SK-N-SH (cell line): Measurements from ENCODE around the gene SCGN. TPM values are rescaled to one million over a fixed set of nuclear protein-coding genes. Genes with fewer than 3 reads are reported as not detected.

Experiments
- CTCF ChIA-PET: fragments of 300-600, 350-600 bp; formaldehyde crosslinking; extraction: SDS; loops from one replicate; lab custom pipeline; 2021; lab: Yijun Ruan, JAX
- POLR2A ChIA-PET: fragments of 350-600 bp; sonication (Branson Sonifier 250); formaldehyde crosslinking; extraction: SDS; loops from one replicate; lab custom pipeline; 2020; ENCODE audit warnings: antibody characterized with exemption, inconsistent platforms; lab: Yijun Ruan, JAX
- DNase-seq: peaks from one replicate; pipeline ENCODE4 v3.0.0; 2012
- H2AFZ ChIP-seq: fragments of 200-600 bp; sonication (generic); 2 replicates; pipeline ENCODE4 v1.8.1; 2016; ENCODE audit warnings: antibody characterized with exemption, mild to moderate bottlenecking, low read depth
- H3F3A ChIP-seq: fragments of 200-600 bp; sonication (generic); replicated peaks from 2 replicates; pipeline ENCODE3; 2016; ENCODE audit warnings: antibody characterized with exemption, mild to moderate bottlenecking; ENCODE audit not compliant: insufficient read depth
- H3K27ac ChIP-seq, 2 experiments: fragments of 200-500 bp in 1 of 2; fragments of 200-600 bp in 1 of 2; sonication (Bioruptor generic) in 1 of 2; sonication (generic), shearing (Covaris generic) in 1 of 2; 2 replicates each; pipeline versions ENCODE4 v1.5.1 to v1.6.1; 2014 to 2016; ENCODE audit warnings: low read depth in 2 of 2, inconsistent platforms in 1 of 2, low read length in 1 of 2, mild to moderate bottlenecking in 1 of 2, mixed read lengths in 1 of 2
- H3K27me3 ChIP-seq: fragments of 200-600 bp; sonication (generic), shearing (Covaris generic); 2 replicates; pipeline ENCODE4 v1.6.1; 2016; ENCODE audit warnings: mixed run types; ENCODE audit not compliant: insufficient read depth
- H3K36me3 ChIP-seq, 2 experiments: fragments of 200-500 bp in 1 of 2; fragments of 200-600 bp in 1 of 2; sonication (Bioruptor generic) in 1 of 2; sonication (generic) in 1 of 2; replicated peaks in 1 of 2; 2 replicates each; pipeline versions ENCODE3 to v1.5.1; 2014 to 2016; ENCODE audit warnings: low read length in 1 of 2, mild to moderate bottlenecking in 1 of 2; ENCODE audit not compliant: insufficient read depth in 2 of 2, control insufficient read depth in 1 of 2
- H3K4me1 ChIP-seq, 2 experiments: fragments of 200-500 bp in 1 of 2; fragments of 200-600 bp in 1 of 2; sonication (Bioruptor generic) in 1 of 2; sonication (generic), shearing (Covaris generic) in 1 of 2; 2 replicates each; pipeline versions ENCODE4 v1.5.1 to v1.6.1; 2014 to 2016; ENCODE audit warnings: low read depth in 1 of 2, low read length in 1 of 2, mixed run types in 1 of 2; ENCODE audit not compliant: insufficient read depth in 2 of 2, control insufficient read depth in 1 of 2
- H3K4me2 ChIP-seq: fragments of 200-600 bp; sonication (generic), shearing (Covaris generic); 2 replicates; pipeline ENCODE4 v1.6.1; 2017; ENCODE audit warnings: mixed run types
- H3K4me3 ChIP-seq, 2 experiments: fragments of 200-500 bp in 1 of 2; fragments of 200-600 bp in 1 of 2; sonication (Bioruptor generic) in 1 of 2; sonication (generic), shearing (Covaris generic) in 1 of 2; 2 replicates each; pipeline versions ENCODE4 v1.5.1 to v1.8.1; 2014 to 2016; ENCODE audit warnings: low read depth in 2 of 2, inconsistent platforms in 1 of 2, low read length in 1 of 2, mild to moderate bottlenecking in 1 of 2, mixed read lengths in 1 of 2, moderate library complexity in 1 of 2
- H3K79me2 ChIP-seq: fragments of 200-600 bp; sonication (generic); 2 replicates; pipeline ENCODE4 v1.8.1; 2017; ENCODE audit warnings: mild to moderate bottlenecking; ENCODE audit not compliant: insufficient read depth
- H3K9ac ChIP-seq: fragments of 200-600 bp; sonication (generic); 2 replicates; pipeline ENCODE4 v1.6.1; 2017; ENCODE audit warnings: mixed run types
- H3K9me2 ChIP-seq: fragments of 200-600 bp; sonication (generic); 2 replicates; pipeline ENCODE4 v1.6.1; 2017; ENCODE audit warnings: mixed run types
- H3K9me3 ChIP-seq: fragments of 200-600 bp; sonication (generic); 2 replicates; pipeline ENCODE4 v1.6.1; 2017; ENCODE audit warnings: mixed run types, mild to moderate bottlenecking, moderate library complexity
- H4K20me1 ChIP-seq: fragments of 200-600 bp; sonication (generic); 2 replicates; pipeline ENCODE4 v1.6.1; 2017; ENCODE audit warnings: mild to moderate bottlenecking, mixed run types; ENCODE audit not compliant: insufficient read depth
- EP300 ChIP-seq, 2 experiments: IDR thresholded peaks; 2 replicates each; pipeline versions ENCODE4 v1.4.0 to v1.6.1; 2012; ENCODE audit warnings: borderline replicate concordance in 1 of 2, low read depth in 1 of 2, low read length in 1 of 2
- FOSL2 ChIP-seq: IDR thresholded peaks from 2 replicates; pipeline ENCODE4 v1.4.0; 2012; ENCODE audit warnings: low read depth, mild to moderate bottlenecking, moderate library complexity, borderline replicate concordance
- FOXM1 ChIP-seq: IDR thresholded peaks from 2 replicates; pipeline ENCODE4 v1.4.0; 2012; ENCODE audit warnings: low read depth, mild to moderate bottlenecking
- GATA2 ChIP-seq: sonication (generic); formaldehyde crosslinking; IDR thresholded peaks from 2 replicates; pipeline ENCODE4 v1.5.0; 2020; ENCODE audit warnings: mild to moderate bottlenecking, missing genetic modification reagents
- JUND ChIP-seq: IDR thresholded peaks from 2 replicates; pipeline ENCODE4 v1.4.0; 2012
- MEF2A ChIP-seq: IDR thresholded peaks from 2 replicates; pipeline ENCODE4 v1.4.0; 2012; ENCODE audit warnings: low read depth, borderline replicate concordance
- MXI1 ChIP-seq: IDR thresholded peaks from 2 replicates; pipeline ENCODE4 v1.6.1; 2012; ENCODE audit warnings: mild to moderate bottlenecking, low read depth, low read length, improper control_type of control experiment
- NFIC ChIP-seq: IDR thresholded peaks from 2 replicates; pipeline ENCODE4 v1.4.0; 2012; ENCODE audit warnings: borderline replicate concordance
- POLR2AphosphoS5 ChIP-seq: IDR thresholded peaks from 2 replicates; pipeline ENCODE4 v1.6.1; 2012; ENCODE audit warnings: low read depth, low read length
- RFX5 ChIP-seq: IDR thresholded peaks from 2 replicates; pipeline ENCODE4 v1.6.1; 2012; ENCODE audit warnings: mild to moderate bottlenecking, improper control_type of control experiment, low read length
- SIN3A ChIP-seq: IDR thresholded peaks from 2 replicates; pipeline ENCODE4 v1.6.1; 2012; ENCODE audit warnings: low read depth, mild to moderate bottlenecking, low read length, moderate library complexity, borderline replicate concordance
- SMC3 ChIP-seq: IDR thresholded peaks from 2 replicates; pipeline ENCODE4 v1.6.1; 2012; ENCODE audit warnings: low read depth, low read length, improper control_type of control experiment
- TAF1 ChIP-seq: IDR thresholded peaks from 2 replicates; pipeline ENCODE4 v1.6.1; 2012; ENCODE audit warnings: low read depth, mild to moderate bottlenecking, low read length, moderate library complexity, borderline replicate concordance
- TEAD4 ChIP-seq: IDR thresholded peaks from 2 replicates; pipeline ENCODE4 v1.4.0; 2012; ENCODE audit warnings: mild to moderate bottlenecking, borderline replicate concordance; ENCODE audit not compliant: insufficient read depth
- WGBS: methylation state at CpG from one replicate; pipeline ENCODE4 v1.1.6; 2017; ENCODE audit warnings: low lambda C conversion rate; 5-methylcytosine and 5-hydroxymethylcytosine counted together
- polyA plus RNA-seq, 3 experiments: library from polyadenylated mRNA; depleted of rRNA; stranded (reverse); fragments of >200 nt; gene quantifications; 2 replicates each; pipeline ENCODE4 v1.2.3, GENCODE V29; 2012
- TF ChIP-seq, protein P1 (sequence below): IDR thresholded peaks from 2 replicates; pipeline ENCODE4 v1.4.0; 2012; ENCODE audit warnings: low read depth, borderline replicate concordance

The SCGN gene
- polyA plus RNA-seq, 1 of the 3 experiments (the other 2 are of a cell fraction): not detected

DNA sequence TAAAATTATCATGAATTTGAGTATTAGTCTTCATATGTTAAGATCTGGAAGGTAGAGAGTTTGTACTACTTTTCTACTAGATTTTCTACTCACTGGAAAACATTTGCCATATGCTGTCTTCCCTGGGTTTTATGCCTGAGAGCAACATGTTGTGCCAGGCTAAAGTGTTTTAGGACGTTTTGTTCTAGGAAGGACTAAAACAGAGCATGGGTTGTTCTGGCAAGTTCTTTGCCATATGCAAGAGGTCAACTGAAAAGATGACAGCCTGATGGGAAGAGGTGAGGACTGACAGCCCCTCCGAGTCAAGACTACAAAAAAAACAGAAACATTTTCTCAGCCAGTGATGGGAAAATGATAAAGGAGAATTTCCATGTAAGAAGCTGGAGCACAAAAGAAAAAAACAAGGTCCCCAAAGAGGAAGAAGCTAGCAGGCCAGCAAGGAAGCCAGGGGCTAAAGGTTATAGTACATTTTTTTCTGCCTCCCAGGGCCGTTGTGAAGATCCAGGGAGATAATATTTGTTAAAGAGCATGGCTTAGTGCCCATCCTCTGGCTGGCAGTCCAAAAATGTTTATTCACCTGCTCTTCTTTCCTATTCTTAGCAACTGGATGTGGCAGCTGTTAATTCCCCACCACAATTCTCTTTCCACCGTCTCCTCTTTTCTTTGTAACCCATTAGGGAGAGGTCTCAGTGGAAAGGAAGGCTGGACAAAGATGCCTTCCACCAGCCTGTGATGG is 7.8 kb downstream of the SCGN start:
- Histone ChIP-seq H3K4me2 (no peak overlapping the region), H3K9ac (no peak overlapping the region), H3K4me1 (no peaks in the 10 kb centered on the region; a peak in 1 of 4 replicates), H2AFZ (no peak overlapping the region), H3K27me3 (no peaks in the 10 kb centered on the region; the same call in 1 of the 2 replicates), H3K4me3 (no peak overlapping the region), H3K79me2 (no peaks in the 10 kb centered on the region), H3K9me2 (no peaks in the 10 kb centered on the region), H3F3A (no peaks in the 10 kb centered on the region), H4K20me1 (no peaks in the 10 kb centered on the region), H3K27ac (no peak overlapping the region), H3K36me3 (no peaks in the 10 kb centered on the region), H3K9me3 (no peaks in the 10 kb centered on the region)
- ChIA-PET POLR2A (no interaction called here), CTCF (no interaction called here)
- TF ChIP-seq MXI1: no peak
- TF ChIP-seq TEAD4: no peak
- TF ChIP-seq RFX5: no peak
- no peak for TF ChIP-seq SMC3
- no peak for TF ChIP-seq SIN3A
- no peak for TF ChIP-seq TAF1
- no peak for TF ChIP-seq NFIC
- TF ChIP-seq FOSL2: no peak
- no peak for TF ChIP-seq MEF2A
- no peak for TF ChIP-seq EP300 (IDR thresholded peaks at IDR 0.05; ENCODE audit: borderline replicate concordance in 1 of 2, low read depth in 1 of 2, low read length in 1 of 2)
- TF ChIP-seq POLR2AphosphoS5: no peak
- TF ChIP-seq FOXM1: no peak
- no peak for TF ChIP-seq GATA2
- TF ChIP-seq, protein P1, sequence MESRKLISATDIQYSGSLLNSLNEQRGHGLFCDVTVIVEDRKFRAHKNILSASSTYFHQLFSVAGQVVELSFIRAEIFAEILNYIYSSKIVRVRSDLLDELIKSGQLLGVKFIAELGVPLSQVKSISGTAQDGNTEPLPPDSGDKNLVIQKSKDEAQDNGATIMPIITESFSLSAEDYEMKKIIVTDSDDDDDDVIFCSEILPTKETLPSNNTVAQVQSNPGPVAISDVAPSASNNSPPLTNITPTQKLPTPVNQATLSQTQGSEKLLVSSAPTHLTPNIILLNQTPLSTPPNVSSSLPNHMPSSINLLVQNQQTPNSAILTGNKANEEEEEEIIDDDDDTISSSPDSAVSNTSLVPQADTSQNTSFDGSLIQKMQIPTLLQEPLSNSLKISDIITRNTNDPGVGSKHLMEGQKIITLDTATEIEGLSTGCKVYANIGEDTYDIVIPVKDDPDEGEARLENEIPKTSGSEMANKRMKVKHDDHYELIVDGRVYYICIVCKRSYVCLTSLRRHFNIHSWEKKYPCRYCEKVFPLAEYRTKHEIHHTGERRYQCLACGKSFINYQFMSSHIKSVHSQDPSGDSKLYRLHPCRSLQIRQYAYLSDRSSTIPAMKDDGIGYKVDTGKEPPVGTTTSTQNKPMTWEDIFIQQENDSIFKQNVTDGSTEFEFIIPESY: no peak
- 10% methylated on average over 4 of the region's 4 CpGs for WGBS
- DNase-seq: no peak

DNA sequence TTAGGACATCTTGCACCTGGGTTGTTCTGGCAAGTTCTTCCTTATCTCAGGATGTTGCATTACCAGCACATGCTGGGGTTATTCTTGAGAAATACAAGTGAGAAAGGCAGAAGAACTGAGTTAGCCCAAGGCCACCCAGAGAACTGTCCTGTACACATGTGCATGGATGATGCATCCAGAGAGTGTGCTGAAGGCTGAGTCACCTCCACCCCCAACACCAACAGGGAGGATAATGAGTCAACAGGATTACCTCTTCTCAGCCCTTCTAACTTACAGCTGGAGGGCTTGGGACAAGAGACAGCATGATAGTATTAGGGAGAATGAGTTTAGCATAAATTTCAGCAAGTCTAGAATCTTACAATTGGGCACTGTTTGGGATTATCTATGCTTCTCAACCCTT is 8.5 kb downstream of the SCGN start:
- Histone ChIP-seq H3F3A (no peaks in the 10 kb centered on the region), H4K20me1 (no peaks in the 10 kb centered on the region), H3K4me2 (no peak overlapping the region), H3K4me1 (no peaks in the 10 kb centered on the region; a peak in 1 of 4 replicates), H3K4me3 (no peak overlapping the region), H3K9ac (no peak overlapping the region), H3K79me2 (no peaks in the 10 kb centered on the region), H3K9me2 (no peaks in the 10 kb centered on the region), H3K36me3 (no peaks in the 10 kb centered on the region), H3K27me3 (no peaks in the 10 kb centered on the region; the same call in 1 of the 2 replicates), H3K9me3 (no peaks in the 10 kb centered on the region), H2AFZ (no peak overlapping the region), H3K27ac (no peak overlapping the region)
- DNase-seq: no peak
- ChIA-PET CTCF (no interaction called here), POLR2A (no interaction called here)
- TF ChIP-seq JUND (0 out of 2 replicates have a peak, but pooled peaks have one; percentile 10), FOSL2 (peak; percentile 47; the same call in 1 of the 2 replicates), TAF1 (no peak)
